HG03432 (cell line): Measurements from ENCODE around the gene TMEM183A.
"Not testable (repeated sequence)": the region's sequence is repeated elsewhere in the genome, so short reads cannot be mapped to it uniquely, and the experiment has no call there.

Experiments used
- ATAC-seq: cut with Tn5 transposase; IDR thresholded peaks from one replicate; pipeline ENCODE4 v1.9.1; 2021; ENCODE audit warnings: mild to moderate bottlenecking, moderate library complexity; ENCODE audit not compliant: unreplicated experiment

Gene TMEM183A

GRCh38 chr1:202986120-202986519, 21.1 kb upstream of the TMEM183A start:
- not testable (repeated sequence) for ATAC-seq

- ATAC-seq: no peak
Observed at GRCh38 chr1:202987255-202987654, 19.9 kb upstream of the TMEM183A start.

DNA sequence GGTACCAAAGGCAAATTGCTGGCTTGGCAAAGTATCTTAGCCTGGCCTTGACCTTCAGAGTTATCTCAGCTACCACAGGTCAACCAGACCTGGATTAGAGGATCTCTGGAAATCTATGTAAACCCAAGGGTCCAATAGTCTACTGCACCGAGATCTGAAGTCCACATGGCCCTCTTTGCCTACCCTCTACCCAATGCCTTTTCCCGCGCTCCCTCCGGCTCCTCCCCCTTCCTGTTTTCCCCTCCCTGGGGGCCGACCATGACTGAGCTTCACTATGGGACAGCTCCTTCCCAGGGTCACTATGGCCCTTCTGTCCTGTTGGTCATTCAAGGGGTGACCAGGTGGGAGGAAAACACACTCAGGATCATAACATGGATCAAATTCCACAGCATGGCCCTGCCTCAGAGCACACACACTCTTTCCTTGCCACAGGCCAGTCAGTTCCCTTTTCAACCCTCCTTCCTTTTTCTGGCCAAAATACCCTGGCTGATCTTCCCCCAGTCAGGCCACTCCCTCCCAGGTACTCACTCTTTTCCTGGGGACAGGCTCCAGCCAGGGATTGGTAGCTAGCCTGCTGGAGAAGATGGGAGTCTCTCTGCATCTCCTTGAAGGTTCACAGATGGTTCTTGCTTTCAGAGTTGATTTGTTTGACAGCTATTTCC, 19.1 kb upstream of the TMEM183A start:
- no peak for ATAC-seq

DNA sequence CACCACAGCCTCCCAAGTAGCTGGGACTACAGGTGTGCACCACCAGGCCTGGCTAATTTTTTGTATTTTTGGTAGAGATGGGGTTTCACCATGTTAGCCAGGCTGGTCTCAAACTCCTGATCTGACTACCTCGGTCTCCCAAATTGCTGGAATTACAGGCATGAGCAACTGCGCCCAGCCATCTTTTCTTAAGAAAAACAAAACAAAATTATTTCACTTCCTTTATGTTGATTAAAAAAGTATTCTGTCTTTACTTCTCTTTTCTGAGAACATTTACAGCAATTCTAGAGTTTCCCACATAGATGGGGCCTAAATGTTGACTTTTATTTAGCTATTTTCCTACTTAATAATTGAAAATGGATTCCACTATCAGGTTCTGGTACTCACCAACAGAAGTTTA, 17.3 kb upstream of the TMEM183A start:
- ATAC-seq: no peak

DNA sequence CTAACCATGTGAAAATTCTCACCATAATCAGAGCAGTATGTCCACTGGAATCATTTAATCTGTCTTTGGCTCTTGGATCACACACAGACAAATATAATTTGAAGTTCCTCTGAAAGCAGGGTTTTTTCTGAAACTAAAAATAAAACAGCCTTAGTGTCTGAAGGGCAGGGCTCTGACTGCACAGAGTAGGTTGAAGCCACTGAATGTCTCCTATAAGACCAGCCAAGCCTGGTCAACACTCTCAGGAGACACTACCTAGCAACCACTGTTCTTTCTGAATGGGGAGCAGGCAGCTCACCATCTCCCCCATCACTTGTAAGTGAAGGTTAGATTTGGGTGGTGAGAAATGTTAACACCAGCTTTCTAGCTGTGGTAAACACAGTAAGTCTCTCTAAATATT, 16.1 kb upstream of the TMEM183A start:
- ATAC-seq: no peak

GRCh38 chr1:202994756-202995155, 12.4 kb upstream of the TMEM183A start:
- no peak for ATAC-seq

- no peak for ATAC-seq
Observed at GRCh38 chr1:202998836-202999750, 8.1 kb upstream of the TMEM183A start.

DNA sequence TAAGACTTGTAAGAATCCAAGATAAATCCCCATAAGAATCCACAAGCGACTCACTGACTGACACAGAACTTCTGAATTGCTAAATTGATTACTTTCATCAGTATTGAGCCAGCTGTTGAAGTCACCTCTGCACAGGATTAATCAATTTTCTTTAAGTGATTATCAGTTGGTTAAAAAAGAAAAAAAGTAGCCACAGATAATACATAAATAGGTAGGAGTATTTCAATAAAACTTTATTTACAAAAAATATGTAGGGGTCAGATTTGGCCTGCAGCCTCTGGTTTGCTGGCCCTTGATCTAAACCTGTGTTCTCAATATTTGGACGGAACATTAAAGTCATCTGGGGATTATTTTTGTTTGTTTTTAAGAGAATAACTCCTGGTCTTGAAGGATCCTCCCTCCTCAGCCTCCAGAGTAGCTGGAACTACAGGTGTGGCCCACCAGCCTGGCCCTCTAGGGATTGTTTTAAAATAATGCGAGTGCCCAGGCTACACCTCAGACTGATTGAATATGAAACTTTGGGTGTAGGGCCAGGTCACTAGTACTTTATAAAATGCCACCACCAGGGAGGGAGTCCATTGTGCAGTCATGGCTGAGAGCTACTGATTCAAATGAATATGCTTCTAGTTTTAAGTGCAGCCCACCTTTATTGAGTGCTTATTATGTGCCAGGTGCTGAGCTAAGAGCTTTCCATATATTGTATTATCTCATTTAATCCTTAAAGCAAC, 6.8 kb upstream of the TMEM183A start:
- ATAC-seq: no peak

DNA sequence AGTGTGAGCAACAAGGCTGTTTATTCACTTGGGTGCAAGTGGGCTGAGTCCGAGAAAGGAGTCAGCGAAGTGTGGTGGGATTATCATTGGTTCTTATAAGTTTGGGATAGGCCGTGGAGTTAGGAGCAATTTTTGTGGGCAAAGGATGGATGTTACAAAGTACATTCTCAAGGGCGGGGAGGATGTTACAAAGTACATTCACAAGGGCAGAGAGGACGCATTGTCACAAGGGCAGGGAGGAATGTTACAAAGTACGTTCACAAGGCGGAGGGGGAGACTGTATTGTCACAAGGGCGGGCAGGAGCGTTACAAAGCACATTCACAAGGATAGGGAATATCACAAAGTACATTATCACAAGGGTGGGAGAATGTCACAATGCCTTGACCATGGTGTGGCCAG, 5.2 kb upstream of the TMEM183A start:
- ATAC-seq: no peak

- ATAC-seq: no peak
Observed at GRCh38 chr1:203002951-203003350, 4.2 kb upstream of the TMEM183A start.

DNA sequence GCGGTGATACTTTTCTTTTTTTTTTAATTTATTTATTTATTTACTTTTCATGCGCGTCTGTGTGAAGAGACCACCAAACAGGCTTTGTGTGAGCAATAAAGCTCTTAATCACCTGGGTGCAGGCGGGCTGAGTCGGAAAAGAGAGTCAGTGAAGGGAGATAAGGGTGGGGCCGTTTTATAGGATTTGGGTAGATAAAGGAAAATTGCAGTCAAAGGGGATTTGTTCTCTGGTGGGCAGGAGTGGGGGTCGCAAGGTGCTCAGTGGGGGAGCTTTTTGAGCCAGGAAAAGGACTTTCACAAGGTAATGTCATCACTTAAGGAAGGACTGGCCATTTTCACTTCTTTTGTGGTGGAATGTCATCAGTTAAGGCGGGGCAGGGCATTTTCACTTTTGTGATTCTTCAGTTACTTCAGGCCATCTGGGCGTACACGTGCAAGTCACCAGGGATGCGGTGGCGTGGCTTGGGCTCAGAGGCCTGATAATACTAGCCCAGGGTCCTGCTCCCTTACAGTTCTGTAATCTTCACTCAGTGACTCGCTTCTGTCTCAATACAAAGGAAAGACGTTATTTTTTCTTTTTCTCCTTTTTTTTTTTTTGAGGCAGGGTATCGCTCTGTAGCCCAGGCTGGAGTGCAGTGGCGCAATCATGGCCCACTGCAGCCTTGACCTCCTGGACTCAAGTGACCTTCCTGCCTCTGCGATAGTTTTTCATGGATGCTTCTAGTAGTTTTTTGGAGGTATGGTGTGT, 1.6 kb upstream of the TMEM183A start:
- ATAC-seq: not testable (repeated sequence)

DNA sequence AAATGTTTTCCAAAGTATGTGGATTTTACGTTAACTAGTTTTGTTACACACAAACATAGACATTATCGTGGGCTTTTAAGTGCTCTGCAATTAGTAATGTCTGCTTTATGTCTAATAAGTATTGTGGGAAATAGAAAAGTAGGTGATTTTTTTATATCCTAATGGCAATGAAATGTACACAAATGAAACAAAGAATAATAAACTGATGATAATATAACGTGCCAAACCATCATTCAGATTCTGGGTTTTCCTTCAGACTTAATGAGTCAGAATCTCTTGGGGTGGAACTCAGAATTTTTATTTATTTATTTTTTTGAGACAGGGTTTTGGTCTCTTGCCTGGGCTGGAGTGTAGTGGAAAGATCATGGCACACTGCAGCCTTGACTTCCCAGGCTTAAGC, 2.0 kb downstream of the TMEM183A start:
- no peak for ATAC-seq

GRCh38 chr1:203011582-203011981, 4.4 kb downstream of the TMEM183A start:
- ATAC-seq: no peak

DNA sequence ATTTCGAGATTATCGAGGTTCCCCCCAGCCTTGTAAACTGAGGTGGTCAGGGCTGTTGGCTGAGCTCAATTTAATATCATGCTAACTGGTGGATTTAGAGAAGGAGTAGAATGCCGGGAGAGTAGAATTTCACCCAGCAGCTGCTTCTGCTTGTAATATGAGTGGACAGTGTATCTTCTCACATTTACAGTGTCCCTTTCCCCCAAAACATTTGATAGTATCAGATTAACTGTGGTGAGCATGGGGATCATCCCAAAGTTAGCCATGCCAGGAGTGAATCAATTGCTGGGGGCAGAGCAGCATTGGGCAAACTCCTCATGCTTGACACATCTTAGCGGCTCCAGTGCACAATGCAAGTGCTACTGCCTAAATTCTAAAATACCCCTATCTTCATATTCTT, 9.9 kb downstream of the TMEM183A start:
- ATAC-seq: no peak

- ATAC-seq: no peak
Observed at GRCh38 chr1:203017692-203018091, 10.5 kb downstream of the TMEM183A start.

- not testable (repeated sequence) for ATAC-seq
Observed at GRCh38 chr1:203022855-203023254, 15.7 kb downstream of the TMEM183A start.

GRCh38 chr1:203025686-203026030, 18.5 kb downstream of the TMEM183A start:
- no peak for ATAC-seq

GRCh38 chr1:203026031-203026665, 19.0 kb downstream of the TMEM183A start, which contains the start of gene PPFIA4:
Gene PPFIA4, plus strand, starts transcription at chr1:203026491. Its CDS starts 12,518 bp downstream, at chr1:203039009.
- ATAC-seq: peak; percentile 87

DNA sequence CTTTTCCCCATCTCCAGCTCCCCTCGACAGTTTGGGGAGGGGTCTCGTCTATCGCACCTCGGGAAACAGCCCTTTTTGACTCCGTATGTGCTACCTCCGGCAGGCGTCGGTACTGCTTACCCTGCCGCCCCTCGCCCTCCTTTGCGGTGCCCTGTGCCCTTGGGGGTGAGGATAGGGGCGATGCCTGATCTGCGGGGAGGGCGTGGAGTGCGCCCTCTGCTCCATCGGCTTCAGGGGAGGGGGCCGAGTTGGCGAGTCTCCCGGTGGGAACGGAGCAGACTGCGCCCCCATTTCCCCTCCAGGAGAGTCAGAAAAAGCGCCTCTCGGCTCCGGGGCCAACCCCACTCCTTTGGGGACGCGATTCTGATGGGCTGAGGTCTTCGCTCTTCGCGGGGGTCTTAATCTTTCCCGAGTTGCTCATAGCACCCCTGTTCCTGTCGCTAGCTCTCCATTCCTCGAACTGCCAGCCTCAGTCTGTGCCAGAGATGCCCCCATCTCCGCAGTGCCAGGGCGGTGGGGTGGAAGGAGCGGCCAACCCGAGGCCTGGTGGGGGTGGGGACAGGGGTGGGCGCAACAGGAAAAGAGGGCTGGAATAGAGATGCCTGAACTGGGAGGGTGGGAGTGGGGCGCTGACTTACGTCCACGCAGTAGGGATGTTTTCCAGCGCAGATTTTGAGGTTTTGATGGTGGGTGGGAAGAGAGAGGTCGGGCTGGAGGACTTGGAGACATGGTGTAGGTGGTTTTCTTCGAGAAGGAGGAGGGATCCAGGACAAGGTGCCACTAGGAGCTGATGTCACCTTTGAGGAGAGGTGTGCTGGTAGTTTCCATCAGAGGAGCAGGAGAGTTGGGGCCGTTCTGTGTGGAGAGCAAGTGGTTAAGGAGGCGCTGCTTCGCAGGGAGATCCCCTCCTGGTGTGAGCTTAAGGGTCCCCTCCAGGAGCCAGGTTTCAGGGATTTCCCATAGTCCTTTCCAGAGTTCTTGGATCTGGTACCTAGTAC, 19.8 kb downstream of the TMEM183A start:
- ATAC-seq: peak; percentile 24
